GM12892 (cell line): Measurements from ENCODE around the gene HILPDA.

Source experiments
- POLR2A ChIP-seq: IDR thresholded peaks from 2 replicates; pipeline ENCODE4 v1.6.1; 2011; ENCODE audit warnings: low read depth, low read length, control low read depth
- POLR2AphosphoS5 ChIP-seq: IDR thresholded peaks from 2 replicates; pipeline ENCODE4 v1.6.1; 2011; ENCODE audit warnings: low read depth, low read length, control low read depth

GRCh38 chr7:128455543-128456254 lies at the start of gene HILPDA:
- TF ChIP-seq POLR2AphosphoS5: peak; percentile 77
- peak; percentile 87 for TF ChIP-seq POLR2A
